ENCODE measurements around the gene TAS2R41. TPM values are rescaled to one million over a fixed set of nuclear protein-coding genes. Genes with fewer than 3 reads are reported as not detected.

TAS2R41 gene
- total and polyA plus RNA-seq, 12 donors: 0.28 TPM; not detected in 11

- TF ChIP-seq POLR2A (IDR thresholded peaks at IDR 0.05): no peak
- no peaks in the 10 kb centered on the region for H3K9me3 ChIP-seq (replicated peaks in 1 of 3)
- no peaks in the 10 kb centered on the region for H3K36me3 ChIP-seq (replicated peaks in 1 of 2)
- H3K4me1 ChIP-seq (replicated peaks in 1 of 2): peaks cover 0 to 6% of the 10 kb centered on the region in 2 donors
- no peak for DNase-seq
- 82 to 94% (median 90%) methylated on average over 1 of the region's 1 CpG for WGBS, 4 donors
- H3K4me3 ChIP-seq: no peak overlapping the region
- H3K27me3 ChIP-seq: no peaks in the 10 kb centered on the region
- intact Hi-C loops (cut with DNase I): no loop called here
- H3K27ac ChIP-seq: no peak overlapping the region
These were observed 16.1 kb downstream of the TAS2R41 start for GRCh38 chr7:143493751-143494150.

- intact Hi-C loops (cut with DNase I): no loop called here
- Histone ChIP-seq H3K27ac (no peak overlapping the region), H3K4me1 (replicated peaks in 1 of 2) (peaks cover 0 to 15% of the 10 kb centered on the region in 2 donors), H3K4me3 (no peak overlapping the region), H3K36me3 (replicated peaks in 1 of 2) (no peaks in the 10 kb centered on the region), H3K27me3 (no peaks in the 10 kb centered on the region), H3K9me3 (replicated peaks in 1 of 3) (no peaks in the 10 kb centered on the region)
- WGBS, 4 donors: 48 to 61% (median 53%) methylated on average over 1 of the region's 1 CpG
- TF ChIP-seq POLR2A (IDR thresholded peaks at IDR 0.05) (no peak), CTCF (IDR thresholded peaks at IDR 0.05) (no peak)
- no peak for DNase-seq
These were observed 16.9 kb downstream of the TAS2R41 start for GRCh38 chr7:143494622-143495021.

GRCh38 chr7:143495851-143496250 is 18.2 kb downstream of the TAS2R41 start:
- H3K4me1 ChIP-seq (replicated peaks in 1 of 2): peaks cover 0 to 18% of the 10 kb centered on the region in 2 donors
- no peak for DNase-seq
- no peaks in the 10 kb centered on the region for H3K9me3 ChIP-seq (replicated peaks in 1 of 3)
- H3K36me3 ChIP-seq (replicated peaks in 1 of 2): no peaks in the 10 kb centered on the region
- intact Hi-C loops (cut with DNase I): no loop called here
- no peaks in the 10 kb centered on the region for H3K27me3 ChIP-seq
- no peak for TF ChIP-seq CTCF (IDR thresholded peaks at IDR 0.05)
- no peak overlapping the region for H3K4me3 ChIP-seq
- no peak overlapping the region for H3K27ac ChIP-seq

- H3K36me3 ChIP-seq (replicated peaks in 1 of 2): no peaks in the 10 kb centered on the region
- DNase-seq: no peak
- no peaks in the 10 kb centered on the region for H3K9me3 ChIP-seq (replicated peaks in 1 of 3)
- intact Hi-C loops (cut with DNase I): no loop called here
- H3K4me1 ChIP-seq (replicated peaks in 1 of 2): peaks cover 0 to 18% of the 10 kb centered on the region in 2 donors
- no peak overlapping the region for H3K4me3 ChIP-seq
- H3K27ac ChIP-seq: no peak overlapping the region
- TF ChIP-seq CTCF (IDR thresholded peaks at IDR 0.05): no peak
- TF ChIP-seq POLR2A (IDR thresholded peaks at IDR 0.05): no peak
- H3K27me3 ChIP-seq: no peaks in the 10 kb centered on the region
- WGBS, 4 donors: 39 to 80% (median 65%) methylated on average over 3 of the region's 3 CpGs
These were observed 18.6 kb downstream of the TAS2R41 start for GRCh38 chr7:143496263-143496662.

GRCh38 chr7:143497008-143497795 is 19.5 kb downstream of the TAS2R41 start:
- H3K27ac ChIP-seq: no peak overlapping the region
- 62 to 75% (median 69%) methylated on average over 4 of the region's 4 CpGs for WGBS, 4 donors
- intact Hi-C loops (cut with DNase I): no loop called here
- no peaks in the 10 kb centered on the region for H3K9me3 ChIP-seq (replicated peaks in 1 of 3)
- TF ChIP-seq POLR2A (IDR thresholded peaks at IDR 0.05): no peak
- TF ChIP-seq CTCF (IDR thresholded peaks at IDR 0.05): no peak
- DNase-seq: no peak
- H3K36me3 ChIP-seq (replicated peaks in 1 of 2): no peaks in the 10 kb centered on the region
- H3K4me1 ChIP-seq (replicated peaks in 1 of 2): peaks cover 0 to 14% of the 10 kb centered on the region in 2 donors
- H3K4me3 ChIP-seq: no peak overlapping the region
- H3K27me3 ChIP-seq: no peaks in the 10 kb centered on the region
